Gastrocnemius medialis (tissue), 4 donors: Measurements from ENCODE around the gene GREB1L. TPM values are rescaled to one million over a fixed set of nuclear protein-coding genes. Genes with fewer than 3 reads are reported as not detected.

ENCODE experiments used
- ATAC-seq, 2 donors: fragments of 150-250 bp; one replicate each; pipeline ENCODE4 v1.9.1; 2016
- DNase-seq, 2 donors: peaks; one replicate each; pipeline ENCODE4 v3.0.0-alpha.2; 2019
- H3K27ac ChIP-seq, 4 donors: fragments of 200-600 bp; sonication (generic); 1 replicate in 1 of 4; 2 replicates in 3 of 4; pipeline ENCODE4 v1.5.1; 2016 to 2018; ENCODE audit warnings: mild to moderate bottlenecking in 2 of 4, moderate library complexity in 1 of 4
- H3K27me3 ChIP-seq, 3 donors: fragments of 200-600 bp; sonication (generic) in 2 of 3; 1 replicate in 1 of 3; 2 replicates in 2 of 3; pipeline versions ENCODE4 v1.5.1 to v1.6.0; 2016 to 2019; ENCODE audit warnings: mild to moderate bottlenecking in 1 of 3, moderate library complexity in 1 of 3
- H3K36me3 ChIP-seq, 2 donors: fragments of 200-600 bp; sonication (generic) in 1 of 2; one replicate each; pipeline ENCODE4 v1.5.1; 2017 to 2018
- H3K4me1 ChIP-seq, 2 donors: fragments of 200-600 bp; sonication (generic) in 1 of 2; one replicate each; pipeline ENCODE4 v1.5.1; 2016 to 2017; ENCODE audit warnings: mild to moderate bottlenecking in 2 of 2
- H3K4me3 ChIP-seq, 4 donors: fragments of 200-600 bp; sonication (generic) in 3 of 4; 1 replicate in 1 of 4; 2 replicates in 3 of 4; pipeline ENCODE4 v1.5.1; 2016 to 2019; ENCODE audit warnings: mild to moderate bottlenecking in 2 of 4
- H3K9me3 ChIP-seq, 3 donors: fragments of 200-600 bp; sonication (generic) in 2 of 3; 1 replicate in 1 of 3; 2 replicates in 2 of 3; pipeline ENCODE4 v1.5.1; 2016 to 2019
- CTCF ChIP-seq, 5 experiments: fragments of 450-650 bp in 3 of 5; fragments of 200-600 bp in 2 of 5; sonication (generic) in 2 of 5; IDR thresholded peaks in 4 of 5; conservative IDR thresholded peaks in 1 of 5; 1 replicate in 4 of 5; 2 replicates in 1 of 5; pipeline ENCODE4 v1.5.1; 2016 to 2019; ENCODE audit warnings: antibody characterized with exemption in 5 of 5, mild to moderate bottlenecking in 3 of 5, moderate library complexity in 3 of 5
- POLR2A ChIP-seq, 2 donors: fragments of 450-650 bp; IDR thresholded peaks; one replicate each; pipeline ENCODE4 v1.6.1; 2017; ENCODE audit warnings: antibody characterized with exemption in 2 of 2, mild to moderate bottlenecking in 2 of 2, moderate library complexity in 2 of 2
- in situ Hi-C, 4 donors: fragments of 200-750 bp; cut with MboI; loops; one replicate each; pipeline versions ENCODE4 v1.15.0 to v1.8.0; 2017; ENCODE audit warnings: low sequenced_read_pairs in 4 of 4
- intact Hi-C: fragments of 100-400 bp; cut with DNase I; formaldehyde crosslinking; loops from one replicate; pipeline ENCODE4 v1.15.1; 2023; ENCODE audit warnings: low total_unique reads
- total RNA-seq, 4 donors: library from RNA; depleted of rRNA; stranded (reverse); fragments of >200 nt; gene quantifications; one replicate each; pipeline versions ENCODE4 v1.1.0 to v1.2.3, GENCODE V29; 2016

The GREB1L gene
- 10 to 100 TPM in 1 of 4 donors, 1 to 10 TPM in 3; 4.4 to 14.4 (median 7.4) TPM for total RNA-seq

- H3K36me3 ChIP-seq, result no peaks in the 10 kb centered on the region
- ATAC-seq, result peak; percentile 80 to 83
- H3K27me3 ChIP-seq, result peaks cover 0 to 8% (median 0%) of the 10 kb centered on the region in 3 donors
- H3K4me3 ChIP-seq, result peak within 1 kb of the TSS; percentile 59 to 80 (median 68)
- TF ChIP-seq CTCF (IDR thresholded peaks at IDR 0.05 in 4 of 5, conservative IDR thresholded peaks at IDR 0.05 in 1 of 5), result peak in 1 of 5 experiments; percentile 13
- peak in 1 of 2 donors; percentile 28 for TF ChIP-seq POLR2A (IDR thresholded peaks at IDR 0.05)
- DNase-seq, result peak; percentile 17 to 45
- intact Hi-C loops (loop anchor here (2.0 to 10.0 kb wide), 2 partner anchors 203 to 373 kb away; partner anchors contain the start of gene SNRPD1), in situ Hi-C loops (no loop called here)
- H3K4me1 ChIP-seq, result peaks cover 0 to 4% of the 10 kb centered on the region in 2 donors
- peak within 1 kb of the TSS; percentile 57 to 76 (median 70) for H3K27ac ChIP-seq
- H3K9me3 ChIP-seq, result no peaks in the 10 kb centered on the region
These were observed at the start of gene GREB1L for GRCh38 chr18:21242141-21242779. GREB1L (plus strand) TSS chr18:21242232; CDS start chr18:21383519, 141,287 bp downstream.

GRCh38 chr18:21192308-21192624, 49.8 kb upstream of the GREB1L start:
- intact Hi-C loops, result loop anchor here (10.0 kb wide), 2 partner anchors 323 to 423 kb away; partner anchors contain the start of gene SNRPD1
- Histone ChIP-seq H3K27ac (no peak overlapping the region), H3K27me3 (no peaks in the 10 kb centered on the region), H3K4me3 (no peak overlapping the region), H3K36me3 (no peaks in the 10 kb centered on the region), H3K9me3 (no peaks in the 10 kb centered on the region), H3K4me1 (no peaks in the 10 kb centered on the region)
- no peak for ATAC-seq
- DNase-seq, result no peak
- in situ Hi-C loops, result loop anchor here (5.0 to 25.0 kb wide), 4 partner anchors 243 to 770 kb away; no protein-coding TSS in a partner anchor
- TF ChIP-seq CTCF (IDR thresholded peaks at IDR 0.05 in 4 of 5, conservative IDR thresholded peaks at IDR 0.05 in 1 of 5) (no peak), POLR2A (IDR thresholded peaks at IDR 0.05) (no peak)

GRCh38 chr18:21194871-21195771, 46.9 kb upstream of the GREB1L start:
- no peak overlapping the region for H3K27ac ChIP-seq
- peak; percentile 46 to 77 (median 68) for TF ChIP-seq CTCF (IDR thresholded peaks at IDR 0.05 in 4 of 5, conservative IDR thresholded peaks at IDR 0.05 in 1 of 5)
- TF ChIP-seq POLR2A (IDR thresholded peaks at IDR 0.05), result no peak
- H3K27me3 ChIP-seq, result no peaks in the 10 kb centered on the region
- no peaks in the 10 kb centered on the region for H3K9me3 ChIP-seq
- ATAC-seq, result peak; percentile 33 to 74
- in situ Hi-C loops (loop anchor here (5.0 to 25.0 kb wide), 5 partner anchors 240 to 767 kb away; no protein-coding TSS in a partner anchor), intact Hi-C loops (loop anchor here (1.0 to 10.0 kb wide), 4 partner anchors 249 to 762 kb away; partner anchors contain the start of gene SNRPD1)
- H3K36me3 ChIP-seq, result no peaks in the 10 kb centered on the region
- no peak for DNase-seq
- H3K4me3 ChIP-seq, result no peak overlapping the region
- no peaks in the 10 kb centered on the region for H3K4me1 ChIP-seq

GRCh38 chr18:21196426-21196825, 45.6 kb upstream of the GREB1L start:
- TF ChIP-seq POLR2A (IDR thresholded peaks at IDR 0.05) (no peak), CTCF (IDR thresholded peaks at IDR 0.05 in 4 of 5, conservative IDR thresholded peaks at IDR 0.05 in 1 of 5) (no peak)
- in situ Hi-C loops (loop anchor here in 3 of 4 donors (5.0 to 25.0 kb wide), 4 partner anchors 238 to 766 kb away; no protein-coding TSS in a partner anchor), intact Hi-C loops (loop anchor here (10.0 kb wide), 2 partner anchors 318 to 418 kb away; partner anchors contain the start of gene SNRPD1)
- no peak overlapping the region for H3K27ac ChIP-seq
- no peaks in the 10 kb centered on the region for H3K36me3 ChIP-seq
- DNase-seq, result no peak
- no peaks in the 10 kb centered on the region for H3K4me1 ChIP-seq
- no peaks in the 10 kb centered on the region for H3K27me3 ChIP-seq
- ATAC-seq, result no peak
- H3K4me3 ChIP-seq, result no peak overlapping the region
- no peaks in the 10 kb centered on the region for H3K9me3 ChIP-seq
